ENCODE data around the gene PNPLA6. TPM values are rescaled to one million over a fixed set of nuclear protein-coding genes. Genes with fewer than 3 reads are reported as not detected.

PNPLA6 gene
- polyA plus RNA-seq, 3 donors, result 11.2 to 178 (median 14.4) TPM

DNA sequence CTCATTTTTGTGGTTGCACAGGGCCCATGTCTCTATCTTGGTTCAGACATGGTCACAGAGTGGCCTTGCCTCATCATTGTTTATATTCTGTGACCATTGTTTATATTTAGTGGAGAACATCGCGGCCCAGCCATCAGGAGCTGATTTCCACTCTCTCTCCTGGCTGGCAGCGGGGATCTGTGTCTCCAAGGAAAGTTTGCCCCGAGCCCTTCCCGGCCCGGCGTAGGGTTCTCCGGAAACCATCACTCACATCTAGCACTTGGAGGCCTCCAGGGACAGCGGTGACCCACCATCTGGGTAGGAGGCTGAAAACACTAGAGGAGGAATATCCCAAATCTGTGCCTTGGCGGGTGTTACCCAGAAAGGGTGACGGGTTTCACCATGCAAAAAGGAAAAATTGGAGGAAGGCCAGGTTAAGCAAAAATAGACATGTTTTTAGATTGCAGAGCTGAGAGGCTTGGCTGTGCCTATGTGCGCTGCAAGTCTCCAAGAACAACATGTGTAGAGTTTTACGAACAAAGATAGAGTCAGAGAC is 20.3 kb upstream of the PNPLA6 start:
- Histone ChIP-seq H3K9ac (ENCODE audit: insufficient read depth, low read length, poor library complexity, severe bottlenecking) (no peak overlapping the region), H3K4me2 (replicated peaks; ENCODE audit: extremely low read depth, low read length, poor library complexity, severe bottlenecking) (peak overlapping the region; percentile 63)

GRCh38 chr19:7515645-7516151 is 19.8 kb upstream of the PNPLA6 start, which contains the start of gene ZNF358:
ZNF358 (plus strand) TSS chr19:7516103; CDS start chr19:7519243, 3,140 bp downstream.
- Histone ChIP-seq H4K20me1 (ENCODE audit: insufficient read depth, low read length) (no peaks in the 10 kb centered on the region), H3K4me1 (ENCODE audit: control insufficient read depth in 1 of 2, insufficient read depth in 2 of 2, low read length in 2 of 2) (peaks cover 5 to 12% of the 10 kb centered on the region in 2 donors), H3K9me3 (replicated peaks in 1 of 2; ENCODE audit: control insufficient read depth in 1 of 2, insufficient read depth in 1 of 2, low read length in 2 of 2) (no peaks in the 10 kb centered on the region), H3K4me3 (replicated peaks in 1 of 3; ENCODE audit: low read depth in 2 of 3, low read length in 3 of 3) (peak within 1 kb of the TSS; percentile 9 to 63 (median 12)), H3K27me3 (ENCODE audit: control insufficient read depth in 2 of 2, insufficient read depth in 2 of 2, low read length in 2 of 2) (peaks cover 2 to 23% of the 10 kb centered on the region in 2 donors), H3K27ac (ENCODE audit: low read depth in 1 of 2, low read length in 2 of 2) (no peak within 1 kb of the TSS), H2AFZ (ENCODE audit: insufficient read depth, low read depth, low read length, poor library complexity, severe bottlenecking) (peak within 1 kb of the TSS; percentile 77), H3K9ac (ENCODE audit: insufficient read depth, low read length, poor library complexity, severe bottlenecking) (peak within 1 kb of the TSS; percentile 53), H3K4me2 (replicated peaks; ENCODE audit: extremely low read depth, low read length, poor library complexity, severe bottlenecking) (peak within 1 kb of the TSS; percentile 63), H3K36me3 (replicated peaks in 1 of 2; ENCODE audit: control insufficient read depth in 1 of 2, insufficient read depth in 2 of 2, low read length in 2 of 2) (no peaks in the 10 kb centered on the region), H3K79me2 (ENCODE audit: insufficient read depth, low read length) (no peaks in the 10 kb centered on the region)
- Mint-ChIP-seq H3K9me3 (peaks cover 0 to 11% (median 4%) of the 10 kb centered on the region in 7 donors), H3K4me3 (peak within 1 kb of the TSS; percentile 60 to 91), H3K4me1 (peaks cover 12% of the 10 kb centered on the region), H3K27me3 (ENCODE audit: low read depth in 3 of 3) (peaks cover 33 to 43% (median 35%) of the 10 kb centered on the region in 3 donors), H3K36me3 (peaks cover 4 to 5% of the 10 kb centered on the region in 2 donors), H3K27ac (peak within 1 kb of the TSS in 4 of 7 donors; percentile 15 to 66 (median 58))
- DNase-seq, result peak in 1 of 3 donors; percentile 43
- TF ChIP-seq, protein P1, sequence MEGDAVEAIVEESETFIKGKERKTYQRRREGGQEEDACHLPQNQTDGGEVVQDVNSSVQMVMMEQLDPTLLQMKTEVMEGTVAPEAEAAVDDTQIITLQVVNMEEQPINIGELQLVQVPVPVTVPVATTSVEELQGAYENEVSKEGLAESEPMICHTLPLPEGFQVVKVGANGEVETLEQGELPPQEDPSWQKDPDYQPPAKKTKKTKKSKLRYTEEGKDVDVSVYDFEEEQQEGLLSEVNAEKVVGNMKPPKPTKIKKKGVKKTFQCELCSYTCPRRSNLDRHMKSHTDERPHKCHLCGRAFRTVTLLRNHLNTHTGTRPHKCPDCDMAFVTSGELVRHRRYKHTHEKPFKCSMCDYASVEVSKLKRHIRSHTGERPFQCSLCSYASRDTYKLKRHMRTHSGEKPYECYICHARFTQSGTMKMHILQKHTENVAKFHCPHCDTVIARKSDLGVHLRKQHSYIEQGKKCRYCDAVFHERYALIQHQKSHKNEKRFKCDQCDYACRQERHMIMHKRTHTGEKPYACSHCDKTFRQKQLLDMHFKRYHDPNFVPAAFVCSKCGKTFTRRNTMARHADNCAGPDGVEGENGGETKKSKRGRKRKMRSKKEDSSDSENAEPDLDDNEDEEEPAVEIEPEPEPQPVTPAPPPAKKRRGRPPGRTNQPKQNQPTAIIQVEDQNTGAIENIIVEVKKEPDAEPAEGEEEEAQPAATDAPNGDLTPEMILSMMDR (IDR thresholded peaks at IDR 0.05), result no peak
- WGBS (ENCODE audit: insufficient coverage), result 2% methylated on average over 33 of the region's 33 CpGs
- intact Hi-C loops (cut with micrococcal nuclease), result no loop called here

More for the DNA sequence above, 20.3 kb upstream of the PNPLA6 start:
- Histone ChIP-seq H3K36me3 (replicated peaks in 1 of 2; ENCODE audit: control insufficient read depth in 1 of 2, insufficient read depth in 2 of 2, low read length in 2 of 2) (no peaks in the 10 kb centered on the region), H3K4me1 (ENCODE audit: control insufficient read depth in 1 of 2, insufficient read depth in 2 of 2, low read length in 2 of 2) (peaks cover 5 to 12% of the 10 kb centered on the region in 2 donors), H4K20me1 (ENCODE audit: insufficient read depth, low read length) (no peaks in the 10 kb centered on the region), H3K27ac (ENCODE audit: low read depth in 1 of 2, low read length in 2 of 2) (no peak overlapping the region), H3K79me2 (ENCODE audit: insufficient read depth, low read length) (no peaks in the 10 kb centered on the region), H3K4me3 (replicated peaks in 1 of 3; ENCODE audit: low read depth in 2 of 3, low read length in 3 of 3) (peak overlapping the region in 1 of 3 experiments; percentile 61), H2AFZ (ENCODE audit: insufficient read depth, low read depth, low read length, poor library complexity, severe bottlenecking) (peak overlapping the region; percentile 77), H3K27me3 (ENCODE audit: control insufficient read depth in 2 of 2, insufficient read depth in 2 of 2, low read length in 2 of 2) (peaks cover 2 to 23% of the 10 kb centered on the region in 2 donors), H3K9me3 (replicated peaks in 1 of 2; ENCODE audit: control insufficient read depth in 1 of 2, insufficient read depth in 1 of 2, low read length in 2 of 2) (no peaks in the 10 kb centered on the region)
- TF ChIP-seq, protein P1 (IDR thresholded peaks at IDR 0.05), result no peak
- H3K27ac Mint-ChIP-seq, result peak overlapping the region in 1 of 7 donors; percentile 15
- peaks cover 12% of the 10 kb centered on the region for H3K4me1 Mint-ChIP-seq
- H3K27me3 Mint-ChIP-seq (ENCODE audit: low read depth in 3 of 3), result peaks cover 35 to 45% (median 35%) of the 10 kb centered on the region in 3 donors
- peaks cover 0 to 11% (median 4%) of the 10 kb centered on the region in 7 donors for H3K9me3 Mint-ChIP-seq
- peak overlapping the region; percentile 58 to 91 for H3K4me3 Mint-ChIP-seq
- 90% methylated on average over 3 of the region's 13 CpGs for WGBS (ENCODE audit: insufficient coverage)
- intact Hi-C loops (cut with micrococcal nuclease), result no loop called here
- no peak for DNase-seq
- H3K36me3 Mint-ChIP-seq, result peaks cover 4 to 5% of the 10 kb centered on the region in 2 donors

Measured in CD14-positive monocyte (primary cell).